SK-N-MC (cell line): ENCODE results near the gene SYNM.

ENCODE experiments used
- EZH2 ChIP-seq: fragments of 200-600 bp; sonication (generic); IDR thresholded peaks from one replicate; pipeline ENCODE4 v1.6.1; 2017; ENCODE audit warnings: antibody characterized with exemption
- POLR2AphosphoS5 ChIP-seq: IDR thresholded peaks from 2 replicates; pipeline ENCODE4 v1.6.1; 2012; ENCODE audit warnings: mild to moderate bottlenecking, low read depth, low read length, borderline replicate concordance

DNA sequence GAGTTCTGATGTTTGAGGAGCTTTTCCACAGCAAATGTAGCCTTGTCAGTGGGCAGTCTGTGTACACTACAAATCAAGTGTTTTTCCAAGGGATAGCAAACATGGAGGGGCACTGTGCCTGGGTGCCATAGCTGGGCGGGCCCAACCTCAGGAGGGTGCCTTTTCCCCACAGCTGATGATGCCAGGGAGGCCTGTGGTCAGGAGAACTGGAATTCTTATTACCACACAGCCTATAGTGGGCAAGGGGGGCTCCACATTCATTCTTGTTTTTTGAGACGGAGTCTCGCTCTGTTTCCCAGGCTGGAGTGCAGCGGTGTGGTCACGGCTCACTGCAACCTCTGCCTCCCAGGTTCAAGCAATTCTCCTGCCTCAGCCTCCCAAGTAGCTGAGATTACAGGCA, 41.8 kb downstream of the SYNM start:
- TF ChIP-seq POLR2AphosphoS5: no peak
- no peak for TF ChIP-seq EZH2
